ENCODE results near the gene TMX2. TPM values are rescaled to one million over a fixed set of nuclear protein-coding genes. Genes with fewer than 3 reads are reported as not detected.
"Not testable (repeated sequence)": the region's sequence is repeated elsewhere in the genome, so short reads cannot be mapped to it uniquely, and the experiment has no call there.

Gene TMX2
- polyA plus RNA-seq, 2 of the 4 experiments (the other 2 are of a cell fraction), result 140 to 168 TPM

- TF ChIP-seq RNF2 (IDR thresholded peaks at IDR 0.05; ENCODE audit: borderline replicate concordance, low read depth), result no peak
- no peak for TF ChIP-seq FOXS1 (CRISPR knock-in tag; IDR thresholded peaks at IDR 0.05)
Measured at GRCh38 chr11:57698843-57699365, 13.5 kb upstream of the TMX2 start (continued).

DNA sequence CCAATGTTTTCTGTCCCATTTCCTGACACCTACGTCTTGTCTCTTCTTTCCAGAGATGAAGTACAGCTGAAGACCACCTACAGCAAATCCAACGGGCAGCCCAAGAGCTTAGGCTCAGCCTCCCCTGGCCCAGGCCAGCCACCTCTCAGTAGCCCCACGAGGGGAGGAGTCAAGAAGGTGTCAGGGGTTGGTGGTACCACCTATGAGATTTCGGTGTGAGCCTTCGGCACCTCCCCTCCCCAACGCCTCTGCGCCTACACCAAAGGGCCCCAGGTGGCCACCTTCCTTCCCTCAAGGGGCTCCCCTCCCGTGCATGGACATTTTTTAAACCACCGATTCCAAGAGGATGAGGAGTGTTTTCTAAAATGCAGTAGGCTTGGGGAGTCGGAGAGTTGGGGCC, 12.6 kb upstream of the TMX2 start:
- Histone ChIP-seq H3K27ac (no peak overlapping the region), H3K4me1 (no peaks in the 10 kb centered on the region), H3K9me3 (no peaks in the 10 kb centered on the region), H3K4me3 (no peak overlapping the region), H3K4me2 (no peak overlapping the region)
- FAIRE-seq, result no peak
- ATAC-seq, result no peak; a peak in 1 of 6 replicates
- 91% methylated on average over 10 of the region's 10 CpGs for WGBS (ENCODE audit: missing lambda C conversion rate)
- no peak for TF ChIP-seq SREBF2 (IDR thresholded peaks at IDR 0.05)
- ChIA-PET CTCF (interaction anchor here (1.2 to 1.9 kb wide), 2 partner anchors 10 to 132 kb away, joined by 3 to 8 read pairs; partner anchors contain the start of gene UBE2L6), POLR2A (no interaction called here)
- DNase-seq (ENCODE audit: low read depth in 1 of 2, low spot score in 1 of 2), result no peak

DNA sequence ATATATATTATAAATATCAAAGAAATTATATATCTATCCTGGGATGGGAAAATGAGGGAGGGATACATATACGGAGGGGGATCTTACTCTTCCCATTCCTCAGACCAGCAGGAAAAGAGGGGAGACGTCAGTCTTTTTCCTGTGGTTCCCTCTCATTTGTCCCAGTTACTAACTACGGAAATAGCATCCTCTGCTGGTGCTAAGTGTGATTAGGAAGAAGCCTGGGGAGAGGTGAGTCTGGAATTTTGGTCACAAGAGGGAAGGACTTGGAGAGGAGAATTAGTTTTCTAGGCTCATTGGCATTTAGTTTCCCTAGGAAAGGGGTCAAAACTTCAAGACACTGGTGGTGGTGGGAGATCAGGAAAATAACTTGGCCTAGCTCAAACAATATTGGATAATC, 12.0 kb upstream of the TMX2 start:
- no peak for ATAC-seq
- Histone ChIP-seq H3K9me3 (no peaks in the 10 kb centered on the region), H3K27ac (no peak overlapping the region), H3K4me3 (no peak overlapping the region), H3K4me1 (no peaks in the 10 kb centered on the region), H3K4me2 (no peak overlapping the region)
- ChIA-PET POLR2A (no interaction called here), CTCF (no interaction called here)
- no peak for TF ChIP-seq ZNF302 (CRISPR knock-in tag; IDR thresholded peaks at IDR 0.05)
- no peak for FAIRE-seq
- no peak for DNase-seq (ENCODE audit: low read depth in 1 of 2, low spot score in 1 of 2)
- 87% methylated on average over 3 of the region's 3 CpGs for whole genome bisulfite sequencing (ENCODE audit: missing lambda C conversion rate)

GRCh38 chr11:57703341-57703740, 9.1 kb upstream of the TMX2 start:
- 90% methylated on average over 4 of the region's 4 CpGs for WGBS (ENCODE audit: missing lambda C conversion rate)
- ChIA-PET POLR2A (interaction anchor here (0.6 to 2.5 kb wide), 2 partner anchors 9 to 158 kb away, joined by 6 to 17 read pairs; partner anchors contain the start of genes MED19 and TMX2), CTCF (interaction anchor here (0.6 to 1.2 kb wide), 3 partner anchors 11 to 1560 kb away, joined by 4 to 5 read pairs (median 4); no protein-coding TSS in a partner anchor)
- DNase-seq (ENCODE audit: low read depth in 1 of 2, low spot score in 1 of 2) (no peak), FAIRE-seq (no peak), ATAC-seq (no peak)
- Histone ChIP-seq H3K4me2 (no peak overlapping the region), H3K4me3 (no peak overlapping the region), H3K4me1 (no peaks in the 10 kb centered on the region), H3K27ac (no peak overlapping the region), H3K9me3 (no peaks in the 10 kb centered on the region)
- TF ChIP-seq CBX8 (IDR thresholded peaks at IDR 0.05), result no peak
- no peak for TF ChIP-seq FOSB (CRISPR knock-in tag; IDR thresholded peaks at IDR 0.05)

DNA sequence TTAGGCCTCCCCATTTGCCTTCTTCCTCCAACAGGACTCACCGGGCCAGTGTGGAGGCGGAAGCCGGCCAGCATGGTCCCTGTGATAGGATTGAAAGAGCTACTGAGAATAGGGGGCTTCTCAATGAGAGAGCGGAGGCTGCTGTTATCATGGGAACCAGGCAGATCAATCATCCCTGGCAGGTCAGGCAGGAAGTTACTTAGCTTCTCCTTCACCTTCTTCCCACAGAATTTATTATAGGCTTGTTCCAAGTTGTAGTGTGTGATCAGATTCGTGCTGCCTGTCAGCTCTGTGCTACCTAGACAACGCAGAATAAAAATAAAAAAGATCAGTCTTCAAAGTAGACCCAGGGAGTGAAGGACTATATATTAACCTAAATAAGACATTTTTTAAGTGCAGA, 7.5 kb upstream of the TMX2 start:
- POLR2A ChIA-PET, result interaction anchor here (0.7 kb wide), 1 partner anchor 9 kb away, joined by 4 read pairs; no protein-coding TSS in a partner anchor

DNA sequence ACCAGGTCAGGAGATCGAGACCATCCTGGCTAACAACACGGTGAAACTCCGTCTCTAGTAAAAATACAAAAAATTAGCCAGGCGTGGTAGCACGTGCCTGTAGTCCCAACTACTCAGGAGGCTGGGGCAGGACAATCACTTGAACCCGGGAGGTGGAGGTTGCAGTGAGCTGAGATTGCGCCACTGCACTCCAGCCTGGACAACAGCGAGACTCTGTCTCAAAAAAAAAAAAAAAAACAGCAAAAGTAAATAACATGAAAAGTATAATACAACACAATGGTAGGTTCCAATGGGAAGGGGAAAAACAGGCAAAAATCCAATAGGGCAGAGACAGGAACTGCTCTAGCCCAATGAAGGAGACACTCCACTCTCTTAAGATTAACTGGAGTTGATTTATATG, 7.0 kb upstream of the TMX2 start:
- H3K4me3 ChIP-seq; H3K4me1 ChIP-seq; FAIRE-seq; ATAC-seq; H3K9me3 ChIP-seq; DNase-seq (ENCODE audit: low read depth in 1 of 2, low spot score in 1 of 2); H3K4me2 ChIP-seq; H3K27ac ChIP-seq: not testable (repeated sequence)
- 95% methylated on average over 8 of the region's 8 CpGs for WGBS (ENCODE audit: missing lambda C conversion rate)
- ChIA-PET CTCF (interaction anchor here (0.5 to 1.7 kb wide), 3 partner anchors 7 to 22 kb away, joined by 3 to 8 read pairs (median 3); no protein-coding TSS in a partner anchor), POLR2A (interaction anchor here (0.7 kb wide), 1 partner anchor 9 kb away, joined by 4 read pairs; no protein-coding TSS in a partner anchor)

More for the DNA sequence above, 7.5 kb upstream of the TMX2 start:
- ATAC-seq (no peak), DNase-seq (ENCODE audit: low read depth in 1 of 2, low spot score in 1 of 2) (no peak), FAIRE-seq (no peak)
- Histone ChIP-seq H3K4me1 (peaks cover under 1% of the 10 kb centered on the region; the same call in 1 of the 3 replicates), H3K4me3 (no peak overlapping the region), H3K27ac (no peak overlapping the region), H3K4me2 (no peak overlapping the region), H3K9me3 (no peaks in the 10 kb centered on the region)
- no peak for TF ChIP-seq TP53 (CRISPR knock-in tag; IDR thresholded peaks at IDR 0.05)
- TF ChIP-seq BHLHE40 (IDR thresholded peaks at IDR 0.05; ENCODE audit: low read depth, low read length), result no peak
- TF ChIP-seq JUNB (IDR thresholded peaks at IDR 0.05), result no peak
- no peak for TF ChIP-seq FOXS1 (CRISPR knock-in tag; IDR thresholded peaks at IDR 0.05)
- TF ChIP-seq, protein P1, sequence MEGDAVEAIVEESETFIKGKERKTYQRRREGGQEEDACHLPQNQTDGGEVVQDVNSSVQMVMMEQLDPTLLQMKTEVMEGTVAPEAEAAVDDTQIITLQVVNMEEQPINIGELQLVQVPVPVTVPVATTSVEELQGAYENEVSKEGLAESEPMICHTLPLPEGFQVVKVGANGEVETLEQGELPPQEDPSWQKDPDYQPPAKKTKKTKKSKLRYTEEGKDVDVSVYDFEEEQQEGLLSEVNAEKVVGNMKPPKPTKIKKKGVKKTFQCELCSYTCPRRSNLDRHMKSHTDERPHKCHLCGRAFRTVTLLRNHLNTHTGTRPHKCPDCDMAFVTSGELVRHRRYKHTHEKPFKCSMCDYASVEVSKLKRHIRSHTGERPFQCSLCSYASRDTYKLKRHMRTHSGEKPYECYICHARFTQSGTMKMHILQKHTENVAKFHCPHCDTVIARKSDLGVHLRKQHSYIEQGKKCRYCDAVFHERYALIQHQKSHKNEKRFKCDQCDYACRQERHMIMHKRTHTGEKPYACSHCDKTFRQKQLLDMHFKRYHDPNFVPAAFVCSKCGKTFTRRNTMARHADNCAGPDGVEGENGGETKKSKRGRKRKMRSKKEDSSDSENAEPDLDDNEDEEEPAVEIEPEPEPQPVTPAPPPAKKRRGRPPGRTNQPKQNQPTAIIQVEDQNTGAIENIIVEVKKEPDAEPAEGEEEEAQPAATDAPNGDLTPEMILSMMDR (IDR thresholded peaks at IDR 0.05), result no peak
- TF ChIP-seq TFCP2L1 (CRISPR knock-in tag; IDR thresholded peaks at IDR 0.05), result no peak
- no peak for TF ChIP-seq HOXA7 (CRISPR knock-in tag; IDR thresholded peaks at IDR 0.05)
- TF ChIP-seq, protein P2, sequence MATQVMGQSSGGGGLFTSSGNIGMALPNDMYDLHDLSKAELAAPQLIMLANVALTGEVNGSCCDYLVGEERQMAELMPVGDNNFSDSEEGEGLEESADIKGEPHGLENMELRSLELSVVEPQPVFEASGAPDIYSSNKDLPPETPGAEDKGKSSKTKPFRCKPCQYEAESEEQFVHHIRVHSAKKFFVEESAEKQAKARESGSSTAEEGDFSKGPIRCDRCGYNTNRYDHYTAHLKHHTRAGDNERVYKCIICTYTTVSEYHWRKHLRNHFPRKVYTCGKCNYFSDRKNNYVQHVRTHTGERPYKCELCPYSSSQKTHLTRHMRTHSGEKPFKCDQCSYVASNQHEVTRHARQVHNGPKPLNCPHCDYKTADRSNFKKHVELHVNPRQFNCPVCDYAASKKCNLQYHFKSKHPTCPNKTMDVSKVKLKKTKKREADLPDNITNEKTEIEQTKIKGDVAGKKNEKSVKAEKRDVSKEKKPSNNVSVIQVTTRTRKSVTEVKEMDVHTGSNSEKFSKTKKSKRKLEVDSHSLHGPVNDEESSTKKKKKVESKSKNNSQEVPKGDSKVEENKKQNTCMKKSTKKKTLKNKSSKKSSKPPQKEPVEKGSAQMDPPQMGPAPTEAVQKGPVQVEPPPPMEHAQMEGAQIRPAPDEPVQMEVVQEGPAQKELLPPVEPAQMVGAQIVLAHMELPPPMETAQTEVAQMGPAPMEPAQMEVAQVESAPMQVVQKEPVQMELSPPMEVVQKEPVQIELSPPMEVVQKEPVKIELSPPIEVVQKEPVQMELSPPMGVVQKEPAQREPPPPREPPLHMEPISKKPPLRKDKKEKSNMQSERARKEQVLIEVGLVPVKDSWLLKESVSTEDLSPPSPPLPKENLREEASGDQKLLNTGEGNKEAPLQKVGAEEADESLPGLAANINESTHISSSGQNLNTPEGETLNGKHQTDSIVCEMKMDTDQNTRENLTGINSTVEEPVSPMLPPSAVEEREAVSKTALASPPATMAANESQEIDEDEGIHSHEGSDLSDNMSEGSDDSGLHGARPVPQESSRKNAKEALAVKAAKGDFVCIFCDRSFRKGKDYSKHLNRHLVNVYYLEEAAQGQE (IDR thresholded peaks at IDR 0.05), result no peak
- no peak for TF ChIP-seq RAD21 (conservative IDR thresholded peaks at IDR 0.05 in 1 of 2, IDR thresholded peaks at IDR 0.05 in 1 of 2)
- TF ChIP-seq FOSL2 (IDR thresholded peaks at IDR 0.05), result no peak
- TF ChIP-seq FOSL2 (CRISPR knock-in tag; IDR thresholded peaks at IDR 0.05), result no peak
- TF ChIP-seq ZFP36 (IDR thresholded peaks at IDR 0.05; ENCODE audit: borderline replicate concordance, partially characterized antibody), result no peak
- no peak for TF ChIP-seq ESRRA (IDR thresholded peaks at IDR 0.05; ENCODE audit: borderline replicate concordance, low read length)
- TF ChIP-seq RNF2 (IDR thresholded peaks at IDR 0.05; ENCODE audit: borderline replicate concordance, low read depth), result no peak
- TF ChIP-seq EHMT2 (IDR thresholded peaks at IDR 0.05; ENCODE audit: low read depth), result no peak
- TF ChIP-seq MAZ (IDR thresholded peaks at IDR 0.05; ENCODE audit: borderline replicate concordance, low read depth, low read length), result no peak
- WGBS (ENCODE audit: missing lambda C conversion rate), result 95% methylated on average over 6 of the region's 6 CpGs
- CTCF ChIA-PET, result interaction anchor here (1.7 kb wide), 1 partner anchor 11 kb away, joined by 8 read pairs; no protein-coding TSS in a partner anchor
